GM23338 (cell line): ENCODE measurements around the gene MYF5. TPM values are rescaled to one million over a fixed set of nuclear protein-coding genes. Genes with fewer than 3 reads are reported as not detected.

ENCODE experiments used
- CTCF ChIP-seq, 2 experiments: fragments of 200-600 bp in 1 of 2; sonication (generic) in 1 of 2; conservative IDR thresholded peaks; 2 replicates each; pipeline versions ENCODE4 v1.5.1 to v1.6.1; 2016 to 2017; ENCODE audit warnings: antibody characterized with exemption in 2 of 2, low read depth in 2 of 2, mild to moderate bottlenecking in 2 of 2, moderate library complexity in 1 of 2
- ETS1 ChIP-seq: IDR thresholded peaks from 2 replicates; pipeline ENCODE4 v1.6.1; 2016; ENCODE audit warnings: antibody characterized with exemption
- EZH2 ChIP-seq: fragments of 200-600 bp; sonication (generic); IDR thresholded peaks from one replicate; pipeline ENCODE4 v1.8.0; 2017; ENCODE audit warnings: antibody characterized with exemption, mild to moderate bottlenecking, low read depth; ENCODE audit not compliant: unreplicated experiment
- EZH2phosphoT487 ChIP-seq: fragments of 200-600 bp; sonication (generic); IDR thresholded peaks from one replicate; pipeline ENCODE4 v1.8.1; 2018; ENCODE audit warnings: antibody characterized with exemption; ENCODE audit not compliant: unreplicated experiment
- POLR2AphosphoS5 ChIP-seq: IDR thresholded peaks from 2 replicates; pipeline ENCODE4 v1.6.1; 2016; ENCODE audit warnings: antibody characterized with exemption, low read depth
- ZNF331 ChIP-seq: fragments of 250-450 bp; sonication (Bioruptor Pico); IDR thresholded peaks from 2 replicates; pipeline ENCODE4 v1.5.0; 2020; ENCODE audit warnings: low read depth, mild to moderate bottlenecking, moderate library complexity
- polyA plus RNA-seq: library from polyadenylated mRNA; unstranded; fragments of >200 nt; fragmentation: Nextera tagmentation; extraction: Ambion mirVana; gene quantifications from 2 replicates; pipeline ENCODE4 v1.2.1, GENCODE V29; 2016
- total RNA-seq: library from RNA; depleted of rRNA; stranded (reverse); fragments of >200 nt; shearing (Covaris generic); gene quantifications from 2 replicates; pipeline ENCODE4 v1.2.3, GENCODE V29; 2014
- TF ChIP-seq, protein P1 (sequence below): fragments of 250-450 bp; sonication (Bioruptor Pico); IDR thresholded peaks from 2 replicates; pipeline ENCODE4 v1.5.0; 2020; ENCODE audit warnings: mild to moderate bottlenecking, moderate library complexity

The MYF5 gene
- total and polyA plus RNA-seq, 2 experiments from 2014 or later, result not detected

- TF ChIP-seq, protein P1, sequence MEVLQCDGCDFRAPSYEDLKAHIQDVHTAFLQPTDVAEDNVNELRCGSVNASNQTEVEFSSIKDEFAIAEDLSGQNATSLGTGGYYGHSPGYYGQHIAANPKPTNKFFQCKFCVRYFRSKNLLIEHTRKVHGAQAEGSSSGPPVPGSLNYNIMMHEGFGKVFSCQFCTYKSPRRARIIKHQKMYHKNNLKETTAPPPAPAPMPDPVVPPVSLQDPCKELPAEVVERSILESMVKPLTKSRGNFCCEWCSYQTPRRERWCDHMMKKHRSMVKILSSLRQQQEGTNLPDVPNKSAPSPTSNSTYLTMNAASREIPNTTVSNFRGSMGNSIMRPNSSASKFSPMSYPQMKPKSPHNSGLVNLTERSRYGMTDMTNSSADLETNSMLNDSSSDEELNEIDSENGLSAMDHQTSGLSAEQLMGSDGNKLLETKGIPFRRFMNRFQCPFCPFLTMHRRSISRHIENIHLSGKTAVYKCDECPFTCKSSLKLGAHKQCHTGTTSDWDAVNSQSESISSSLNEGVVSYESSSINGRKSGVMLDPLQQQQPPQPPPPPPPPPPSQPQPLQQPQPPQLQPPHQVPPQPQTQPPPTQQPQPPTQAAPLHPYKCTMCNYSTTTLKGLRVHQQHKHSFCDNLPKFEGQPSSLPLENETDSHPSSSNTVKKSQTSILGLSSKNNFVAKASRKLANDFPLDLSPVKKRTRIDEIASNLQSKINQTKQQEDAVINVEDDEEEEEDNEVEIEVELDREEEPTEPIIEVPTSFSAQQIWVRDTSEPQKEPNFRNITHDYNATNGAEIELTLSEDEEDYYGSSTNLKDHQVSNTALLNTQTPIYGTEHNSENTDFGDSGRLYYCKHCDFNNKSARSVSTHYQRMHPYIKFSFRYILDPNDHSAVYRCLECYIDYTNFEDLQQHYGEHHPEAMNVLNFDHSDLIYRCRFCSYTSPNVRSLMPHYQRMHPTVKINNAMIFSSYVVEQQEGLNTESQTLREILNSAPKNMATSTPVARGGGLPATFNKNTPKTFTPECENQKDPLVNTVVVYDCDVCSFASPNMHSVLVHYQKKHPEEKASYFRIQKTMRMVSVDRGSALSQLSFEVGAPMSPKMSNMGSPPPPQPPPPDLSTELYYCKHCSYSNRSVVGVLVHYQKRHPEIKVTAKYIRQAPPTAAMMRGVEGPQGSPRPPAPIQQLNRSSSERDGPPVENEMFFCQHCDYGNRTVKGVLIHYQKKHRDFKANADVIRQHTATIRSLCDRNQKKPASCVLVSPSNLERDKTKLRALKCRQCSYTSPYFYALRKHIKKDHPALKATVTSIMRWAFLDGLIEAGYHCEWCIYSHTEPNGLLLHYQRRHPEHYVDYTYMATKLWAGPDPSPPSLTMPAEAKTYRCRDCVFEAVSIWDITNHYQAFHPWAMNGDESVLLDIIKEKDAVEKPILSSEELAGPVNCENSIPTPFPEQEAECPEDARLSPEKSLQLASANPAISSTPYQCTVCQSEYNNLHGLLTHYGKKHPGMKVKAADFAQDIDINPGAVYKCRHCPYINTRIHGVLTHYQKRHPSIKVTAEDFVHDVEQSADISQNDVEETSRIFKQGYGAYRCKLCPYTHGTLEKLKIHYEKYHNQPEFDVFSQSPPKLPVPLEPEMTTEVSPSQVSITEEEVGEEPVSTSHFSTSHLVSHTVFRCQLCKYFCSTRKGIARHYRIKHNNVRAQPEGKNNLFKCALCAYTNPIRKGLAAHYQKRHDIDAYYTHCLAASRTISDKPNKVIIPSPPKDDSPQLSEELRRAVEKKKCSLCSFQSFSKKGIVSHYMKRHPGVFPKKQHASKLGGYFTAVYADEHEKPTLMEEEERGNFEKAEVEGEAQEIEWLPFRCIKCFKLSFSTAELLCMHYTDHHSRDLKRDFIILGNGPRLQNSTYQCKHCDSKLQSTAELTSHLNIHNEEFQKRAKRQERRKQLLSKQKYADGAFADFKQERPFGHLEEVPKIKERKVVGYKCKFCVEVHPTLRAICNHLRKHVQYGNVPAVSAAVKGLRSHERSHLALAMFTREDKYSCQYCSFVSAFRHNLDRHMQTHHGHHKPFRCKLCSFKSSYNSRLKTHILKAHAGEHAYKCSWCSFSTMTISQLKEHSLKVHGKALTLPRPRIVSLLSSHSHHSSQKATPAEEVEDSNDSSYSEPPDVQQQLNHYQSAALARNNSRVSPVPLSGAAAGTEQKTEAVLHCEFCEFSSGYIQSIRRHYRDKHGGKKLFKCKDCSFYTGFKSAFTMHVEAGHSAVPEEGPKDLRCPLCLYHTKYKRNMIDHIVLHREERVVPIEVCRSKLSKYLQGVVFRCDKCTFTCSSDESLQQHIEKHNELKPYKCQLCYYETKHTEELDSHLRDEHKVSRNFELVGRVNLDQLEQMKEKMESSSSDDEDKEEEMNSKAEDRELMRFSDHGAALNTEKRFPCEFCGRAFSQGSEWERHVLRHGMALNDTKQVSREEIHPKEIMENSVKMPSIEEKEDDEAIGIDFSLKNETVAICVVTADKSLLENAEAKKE, result no peak
- TF ChIP-seq EZH2phosphoT487 (no peak), ZNF331 (CRISPR knock-in tag) (no peak), ETS1 (no peak), EZH2 (peak; percentile 27), POLR2AphosphoS5 (no peak), CTCF (conservative IDR thresholded peaks at IDR 0.05; ENCODE audit: low read depth in 2 of 2) (no peak)
Observed at GRCh38 chr12:80708975-80709328, 7.8 kb upstream of the MYF5 start (continued).
